Subcutaneous abdominal adipose tissue (tissue), 5 donors: Measurements from ENCODE around the gene MOV10L1.

ENCODE experiments used
- H3K27ac ChIP-seq: one replicate; pipeline ENCODE4 v1.7.0; 2013; ENCODE audit warnings: low read depth, mild to moderate bottlenecking, inconsistent platforms, low read length, moderate library complexity
- H3K27me3 ChIP-seq, 5 donors: one replicate each; pipeline ENCODE4 v1.7.0; 2013; ENCODE audit warnings: low read length in 5 of 5, inconsistent platforms in 1 of 5; ENCODE audit not compliant: control insufficient read depth in 5 of 5, insufficient read depth in 4 of 5
- H3K36me3 ChIP-seq, 5 donors: one replicate each; pipeline ENCODE4 v1.7.0; 2013; ENCODE audit warnings: low read length in 5 of 5; ENCODE audit not compliant: control insufficient read depth in 5 of 5, insufficient read depth in 5 of 5
- H3K4me1 ChIP-seq, 5 donors: one replicate each; pipeline ENCODE4 v1.7.0; 2013; ENCODE audit warnings: low read length in 5 of 5, mild to moderate bottlenecking in 3 of 5, moderate library complexity in 1 of 5; ENCODE audit not compliant: control insufficient read depth in 5 of 5, insufficient read depth in 5 of 5
- H3K4me3 ChIP-seq, 5 donors: one replicate each; pipeline ENCODE4 v1.7.0; 2013; ENCODE audit warnings: low read length in 5 of 5, low read depth in 1 of 5
- H3K9ac ChIP-seq, 5 donors: one replicate each; pipeline ENCODE4 v1.7.0; 2013; ENCODE audit warnings: low read length in 5 of 5, mild to moderate bottlenecking in 4 of 5, moderate library complexity in 3 of 5
- H3K9me3 ChIP-seq, 5 donors: one replicate each; pipeline ENCODE4 v1.7.0; 2013; ENCODE audit warnings: low read length in 5 of 5; ENCODE audit not compliant: control insufficient read depth in 5 of 5
- donor health status: healthy.
- donor health status: healthy.
- donor health status: healthy.
- donor health status: healthy.
- donor health status: healthy.

Gene MOV10L1

DNA sequence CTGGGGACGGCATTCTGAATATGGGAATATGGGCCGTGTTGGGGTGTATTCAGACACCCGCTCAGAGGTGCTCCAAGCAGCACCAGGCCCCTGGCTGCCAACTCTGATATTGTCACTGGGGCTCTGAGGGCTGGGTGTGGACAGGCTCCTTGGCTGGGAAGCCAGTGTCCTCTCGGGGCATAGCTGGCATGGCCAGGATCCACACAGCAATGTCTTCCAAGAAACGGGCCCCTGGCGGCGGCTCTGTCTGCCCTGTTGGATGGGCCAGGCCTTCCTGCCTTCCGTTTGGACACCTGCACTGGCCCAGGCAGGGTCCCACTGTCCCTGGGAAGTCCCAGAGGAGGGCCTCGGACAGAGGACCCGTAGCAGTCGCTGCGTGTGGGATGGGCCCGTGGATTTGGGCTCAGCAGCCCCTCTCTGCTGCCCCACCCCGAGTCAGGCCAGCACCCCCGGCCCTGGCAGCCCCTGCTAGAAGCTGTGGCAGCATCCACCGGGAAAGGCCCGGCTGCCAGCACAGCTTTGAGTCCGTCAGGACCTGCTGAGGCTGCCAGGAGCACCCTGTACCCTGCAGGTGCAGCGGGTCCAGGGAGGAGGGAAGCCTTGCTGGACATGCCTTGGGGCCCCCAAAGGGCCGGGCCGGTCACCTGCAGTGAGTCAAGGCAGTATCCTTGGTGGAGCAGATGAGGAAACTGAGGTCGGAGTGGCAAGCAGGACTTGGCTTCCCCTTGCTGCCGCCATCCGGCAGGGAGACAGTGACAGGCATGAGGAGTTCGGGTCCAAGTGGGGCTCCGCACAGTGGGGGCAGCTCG, 84.8 kb downstream of the MOV10L1 start:
- H3K9ac ChIP-seq: peak overlapping the region in 1 of 5 donors; percentile 2
- no peaks in the 10 kb centered on the region for H3K9me3 ChIP-seq
- peaks cover 5 to 42% (median 40%) of the 10 kb centered on the region in 5 donors for H3K27me3 ChIP-seq
- no peaks in the 10 kb centered on the region for H3K36me3 ChIP-seq
- H3K4me1 ChIP-seq: peaks cover 0 to 18% (median 14%) of the 10 kb centered on the region in 5 donors
- no peak overlapping the region for H3K4me3 ChIP-seq
- no peak overlapping the region for H3K27ac ChIP-seq

DNA sequence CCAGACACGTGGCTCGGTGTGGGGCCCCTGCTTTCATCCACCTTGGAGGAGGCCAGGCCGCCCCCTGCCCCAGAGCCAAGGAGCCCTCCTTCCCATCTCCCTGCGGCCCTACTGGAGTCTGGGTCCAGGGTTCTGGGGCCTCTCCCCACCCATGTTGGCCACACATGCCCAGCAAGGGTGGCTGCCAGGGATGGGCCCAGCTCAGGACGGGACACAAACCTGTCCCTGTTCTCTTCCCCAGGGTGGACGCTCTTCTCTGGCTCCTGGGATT, 85.3 kb downstream of the MOV10L1 start:
- Histone ChIP-seq H3K9me3 (no peaks in the 10 kb centered on the region), H3K27ac (no peak overlapping the region), H3K36me3 (no peaks in the 10 kb centered on the region), H3K4me1 (peaks cover 0 to 18% (median 14%) of the 10 kb centered on the region in 5 donors), H3K27me3 (peaks cover 9 to 46% (median 43%) of the 10 kb centered on the region in 5 donors), H3K4me3 (no peak overlapping the region), H3K9ac (no peak overlapping the region)

DNA sequence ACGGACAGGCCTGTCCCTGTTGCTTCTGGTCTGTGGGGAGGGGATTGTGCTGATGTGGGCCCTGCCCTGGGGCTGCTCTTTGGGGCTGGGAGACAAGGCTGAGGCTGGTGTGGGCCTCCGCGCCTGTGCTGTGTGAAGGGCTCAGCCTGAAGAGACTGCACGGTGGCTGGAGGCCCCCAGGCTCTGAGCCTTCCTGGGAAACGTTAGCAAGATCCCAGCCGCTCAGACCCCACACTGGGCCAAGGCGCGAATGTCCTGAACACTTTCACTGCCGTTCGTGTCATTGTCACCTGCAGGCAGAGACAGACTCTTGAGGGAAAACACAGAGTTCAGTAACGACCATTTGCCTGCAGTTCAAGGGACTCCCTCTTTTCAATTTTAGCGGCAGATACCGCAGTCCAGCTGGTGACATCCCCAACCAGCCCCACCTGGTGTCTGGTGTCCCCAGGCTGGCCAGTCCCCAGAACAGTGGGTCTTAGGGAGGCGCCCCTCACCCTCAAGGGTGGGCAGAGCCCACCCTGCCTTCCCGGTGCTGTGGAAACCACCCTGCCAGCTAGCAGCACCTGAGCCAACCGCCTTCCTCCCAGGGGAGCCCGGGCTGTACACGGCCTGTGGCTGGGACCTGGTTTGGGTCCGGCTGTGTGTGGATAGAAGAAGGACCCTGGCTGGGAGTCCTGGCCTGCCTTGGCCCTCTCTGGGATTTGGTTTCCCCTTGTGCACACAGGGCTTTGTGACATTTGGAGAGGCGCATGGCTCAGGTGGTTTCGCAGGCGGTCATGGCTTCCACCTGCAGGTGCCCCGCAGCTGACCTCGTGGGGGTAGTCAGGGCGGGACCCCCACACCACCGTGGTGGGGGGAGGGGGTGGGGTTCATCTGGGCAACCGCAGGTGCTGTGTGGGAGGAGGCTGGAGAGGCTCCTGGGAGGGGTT, 86.4 kb downstream of the MOV10L1 start:
- Histone ChIP-seq H3K9ac (no peak overlapping the region), H3K27ac (no peak overlapping the region), H3K9me3 (no peaks in the 10 kb centered on the region), H3K36me3 (no peaks in the 10 kb centered on the region), H3K4me1 (peaks cover 0 to 13% (median 9%) of the 10 kb centered on the region in 5 donors), H3K27me3 (peaks cover 13 to 44% (median 42%) of the 10 kb centered on the region in 5 donors), H3K4me3 (no peak overlapping the region)

GRCh38 chr22:50176850-50177536, 87.2 kb downstream of the MOV10L1 start:
- Histone ChIP-seq H3K4me3 (no peak overlapping the region), H3K27me3 (peaks cover 13 to 39% (median 35%) of the 10 kb centered on the region in 5 donors), H3K27ac (no peak overlapping the region), H3K4me1 (peaks cover 0 to 13% (median 9%) of the 10 kb centered on the region in 5 donors), H3K36me3 (no peaks in the 10 kb centered on the region), H3K9me3 (no peaks in the 10 kb centered on the region), H3K9ac (no peak overlapping the region)

DNA sequence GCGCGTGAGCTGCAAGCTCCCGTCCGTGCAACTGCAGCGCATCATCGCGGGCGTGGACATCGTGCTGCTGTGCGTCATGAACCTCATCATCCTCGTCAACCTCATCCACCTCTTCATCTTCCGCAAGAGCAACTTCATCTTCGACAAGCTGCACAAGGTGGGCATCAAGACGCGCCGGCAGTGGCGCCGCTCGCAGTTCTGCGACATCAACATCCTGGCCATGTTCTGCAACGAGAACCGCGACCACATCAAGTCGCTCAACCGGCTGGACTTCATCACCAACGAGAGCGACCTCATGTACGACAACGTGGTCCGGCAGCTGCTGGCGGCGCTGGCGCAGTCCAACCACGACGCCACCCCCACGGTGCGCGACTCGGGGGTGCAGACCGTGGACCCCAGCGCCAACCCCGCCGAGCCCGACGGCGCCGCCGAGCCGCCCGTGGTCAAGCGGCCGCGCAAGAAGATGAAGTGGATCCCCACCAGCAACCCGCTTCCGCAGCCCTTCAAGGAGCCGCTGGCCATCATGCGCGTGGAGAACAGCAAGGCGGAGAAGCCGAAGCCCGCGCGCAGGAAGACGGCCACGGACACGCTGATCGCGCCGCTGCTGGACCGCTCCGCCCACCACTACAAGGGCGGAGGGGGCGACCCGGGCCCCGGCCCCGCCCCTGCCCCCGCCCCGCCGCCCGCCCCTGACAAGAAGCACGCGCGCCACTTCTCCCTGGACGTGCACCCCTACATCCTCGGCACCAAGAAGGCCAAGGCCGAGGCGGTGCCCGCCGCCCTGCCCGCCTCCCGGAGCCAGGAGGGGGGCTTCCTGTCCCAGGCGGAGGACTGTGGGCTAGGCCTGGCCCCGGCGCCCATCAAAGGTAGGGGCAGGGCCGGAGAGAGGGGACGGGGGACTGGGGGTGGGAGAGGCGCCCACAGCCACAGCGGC, 88.0 kb downstream of the MOV10L1 start:
- Histone ChIP-seq H3K27me3 (peaks cover 13 to 39% (median 35%) of the 10 kb centered on the region in 5 donors), H3K9me3 (no peaks in the 10 kb centered on the region), H3K9ac (no peak overlapping the region), H3K36me3 (no peaks in the 10 kb centered on the region), H3K27ac (no peak overlapping the region), H3K4me1 (peaks cover 0 to 13% (median 9%) of the 10 kb centered on the region in 5 donors), H3K4me3 (no peak overlapping the region)

DNA sequence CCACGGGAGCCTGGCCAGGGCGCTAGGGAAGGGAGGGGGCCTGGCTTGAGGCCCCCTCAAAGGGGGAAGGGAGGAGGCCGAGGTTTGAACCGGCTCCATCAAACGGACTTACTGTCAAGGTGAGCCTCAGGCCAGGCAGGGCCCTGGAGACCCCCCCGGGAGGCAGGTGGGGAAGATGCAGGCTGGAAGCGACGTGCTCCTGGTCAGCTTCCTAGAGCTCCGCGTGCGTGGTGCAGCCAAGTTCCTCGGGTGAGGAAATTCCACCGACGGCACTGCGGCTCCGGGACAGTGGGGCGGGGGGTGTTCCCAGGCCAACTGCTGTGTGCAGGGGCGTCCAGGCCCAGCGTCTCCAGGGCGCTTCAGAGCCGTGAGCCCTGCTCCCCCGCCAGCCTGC, 88.7 kb downstream of the MOV10L1 start:
- peaks cover 0 to 13% (median 9%) of the 10 kb centered on the region in 5 donors for H3K4me1 ChIP-seq
- H3K27ac ChIP-seq: no peak overlapping the region
- H3K27me3 ChIP-seq: peaks cover 13 to 39% (median 34%) of the 10 kb centered on the region in 5 donors
- no peaks in the 10 kb centered on the region for H3K9me3 ChIP-seq
- no peaks in the 10 kb centered on the region for H3K36me3 ChIP-seq
- H3K4me3 ChIP-seq: no peak overlapping the region
- H3K9ac ChIP-seq: no peak overlapping the region

DNA sequence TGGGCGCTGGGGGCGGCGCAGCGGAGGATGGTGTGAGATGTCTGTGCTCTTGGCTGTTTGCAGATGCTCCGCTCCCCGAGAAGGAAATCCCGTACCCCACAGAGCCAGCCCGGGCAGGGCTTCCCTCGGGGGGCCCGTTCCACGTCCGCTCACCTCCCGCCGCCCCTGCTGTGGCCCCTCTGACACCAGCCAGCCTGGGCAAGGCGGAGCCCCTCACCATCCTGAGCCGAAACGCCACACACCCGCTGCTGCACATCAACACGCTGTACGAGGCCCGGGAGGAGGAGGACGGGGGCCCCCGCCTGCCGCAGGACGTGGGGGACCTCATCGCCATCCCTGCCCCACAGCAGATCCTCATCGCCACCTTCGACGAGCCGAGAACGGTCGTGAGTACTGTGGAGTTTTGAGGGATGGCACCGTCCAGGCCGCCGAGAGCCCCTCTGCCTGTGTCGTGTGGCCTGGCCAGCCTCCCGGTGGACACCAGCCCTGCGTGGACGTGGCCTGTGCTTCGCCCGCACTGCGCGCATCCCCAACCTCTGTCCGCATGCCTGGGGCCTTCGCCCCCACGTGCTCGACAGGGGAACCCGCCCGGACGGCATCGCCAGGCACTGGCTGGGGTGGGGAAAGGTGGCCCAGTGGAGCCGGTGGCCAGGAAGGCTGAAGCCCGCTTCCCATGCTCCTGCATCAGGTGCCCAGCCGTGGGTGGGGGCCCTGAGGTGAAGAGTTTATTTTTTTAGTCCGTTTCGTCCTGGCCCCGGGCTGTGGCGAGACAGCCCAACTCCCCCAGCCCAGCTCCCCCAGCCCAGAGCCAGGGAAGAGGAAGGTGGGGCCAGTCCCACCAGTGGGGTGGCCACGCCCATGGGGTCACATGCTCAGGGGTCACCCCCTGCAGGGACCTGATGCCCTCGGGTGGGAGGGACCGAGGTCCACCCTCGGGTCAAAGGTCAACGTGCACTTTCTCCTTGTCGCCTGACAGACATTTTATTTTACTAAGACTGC, 89.4 kb downstream of the MOV10L1 start:
- Histone ChIP-seq H3K9me3 (no peaks in the 10 kb centered on the region), H3K4me3 (no peak overlapping the region), H3K9ac (no peak overlapping the region), H3K27me3 (peaks cover 13 to 34% (median 29%) of the 10 kb centered on the region in 5 donors), H3K4me1 (peaks cover 0 to 13% (median 12%) of the 10 kb centered on the region in 5 donors), H3K27ac (no peak overlapping the region), H3K36me3 (no peaks in the 10 kb centered on the region)

DNA sequence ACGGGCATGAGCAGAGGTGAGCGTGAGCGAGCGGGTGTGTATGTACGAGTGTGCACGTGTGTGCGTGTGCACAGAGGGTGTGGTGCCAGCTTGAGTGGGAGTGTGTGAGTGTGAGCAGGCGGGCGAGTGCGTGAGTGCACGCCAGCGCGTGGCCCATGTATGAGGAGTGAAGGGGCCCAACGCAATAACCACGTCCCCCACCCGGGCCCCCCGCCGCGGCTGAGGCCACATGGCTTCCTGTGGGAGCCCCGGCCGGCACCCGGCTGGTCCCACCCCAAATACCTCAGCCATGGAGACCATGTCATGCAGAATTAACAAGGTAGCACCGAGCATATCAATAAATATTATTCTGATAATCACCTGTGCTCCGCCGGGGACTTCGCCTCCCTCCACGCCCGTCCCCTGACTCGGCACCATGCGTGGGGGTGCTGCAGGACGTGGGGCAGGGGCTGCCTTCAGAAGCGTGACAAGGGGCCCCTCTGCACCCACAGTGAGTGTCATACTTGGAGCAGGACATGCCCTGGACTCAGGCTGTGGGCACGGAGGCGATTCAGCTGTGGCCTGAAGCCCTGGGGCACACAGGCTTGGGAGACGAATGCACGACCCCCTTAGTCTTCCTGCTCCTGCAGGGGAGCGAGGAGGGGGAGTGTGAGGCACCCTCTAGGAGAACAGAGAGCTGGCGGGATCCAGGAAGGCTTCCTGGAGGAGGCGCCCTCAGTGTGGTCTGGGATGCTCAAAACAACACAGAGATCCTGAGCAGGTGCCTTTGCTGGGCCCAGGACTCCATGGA, 90.3 kb downstream of the MOV10L1 start:
- Histone ChIP-seq H3K4me1 (peaks cover 0 to 16% (median 13%) of the 10 kb centered on the region in 5 donors), H3K36me3 (no peaks in the 10 kb centered on the region), H3K9me3 (no peaks in the 10 kb centered on the region), H3K27me3 (peaks cover 13 to 34% (median 29%) of the 10 kb centered on the region in 5 donors), H3K4me3 (no peak overlapping the region), H3K9ac (no peak overlapping the region), H3K27ac (no peak overlapping the region)
